SU-DHL-6 (cell line): Measurements from ENCODE around the gene SLC35A2.

ENCODE experiments used
- H2AFZ ChIP-seq: fragments of 200-600 bp; sonication (generic); 2 replicates; pipeline ENCODE4 v1.6.1; 2014; ENCODE audit warnings: low read depth, mild to moderate bottlenecking, moderate library complexity, mixed read lengths, antibody characterized with exemption, low read length; ENCODE audit not compliant: severe bottlenecking
- H3F3A ChIP-seq: fragments of 200-600 bp; shearing (Covaris generic); 2 replicates; pipeline ENCODE4 v1.6.0; 2016; ENCODE audit warnings: antibody characterized with exemption, mild to moderate bottlenecking; ENCODE audit not compliant: insufficient read depth
- H3K27ac ChIP-seq: fragments of 200-600 bp; sonication (generic); 2 replicates; pipeline ENCODE4 v1.5.1; 2016; ENCODE audit warnings: low read depth, mild to moderate bottlenecking, low read length, moderate library complexity, mixed read lengths
- H3K27me3 ChIP-seq: fragments of 200-600 bp; sonication (generic), shearing (Covaris generic); 2 replicates; pipeline ENCODE4 v1.6.0; 2014; ENCODE audit warnings: mild to moderate bottlenecking, low read length
- H3K36me3 ChIP-seq: fragments of 200-600 bp; sonication (generic); 2 replicates; pipeline ENCODE4 v1.6.1; 2014; ENCODE audit warnings: mild to moderate bottlenecking, low read length, mixed read lengths
- H3K4me2 ChIP-seq: fragments of 300-600, 200-600 bp; shearing (Covaris generic), sonication (generic); 2 replicates; pipeline ENCODE4 v1.6.0; 2014; ENCODE audit warnings: low read length, low read depth, mild to moderate bottlenecking; ENCODE audit not compliant: poor library complexity, severe bottlenecking
- H3K4me3 ChIP-seq: fragments of 200-600 bp; sonication (generic); 2 replicates; pipeline ENCODE4 v1.5.1; 2014; ENCODE audit warnings: antibody characterized with exemption, low read length, mild to moderate bottlenecking, mixed read lengths; ENCODE audit not compliant: insufficient read depth, poor library complexity, severe bottlenecking
- H3K79me2 ChIP-seq: fragments of 200-600 bp; sonication (generic); 2 replicates; pipeline ENCODE4 v1.6.1; 2014; ENCODE audit warnings: mild to moderate bottlenecking, low read length, moderate library complexity; ENCODE audit not compliant: insufficient read depth
- H3K9ac ChIP-seq: fragments of 200-600 bp; sonication (generic); 2 replicates; pipeline ENCODE4 v1.7.0; 2014; ENCODE audit warnings: mild to moderate bottlenecking, low read length
- H3K9me2 ChIP-seq: fragments of 200-600 bp; sonication (generic); replicated peaks from 2 replicates; pipeline ENCODE4 v1.6.1; 2014; ENCODE audit warnings: low read length; ENCODE audit not compliant: insufficient read depth
- H3K9me3 ChIP-seq: fragments of 200-600 bp; sonication (generic); 2 replicates; pipeline ENCODE4 v1.6.1; 2014; ENCODE audit warnings: low read length, mixed read lengths; ENCODE audit not compliant: insufficient read depth
- H4K20me1 ChIP-seq: fragments of 200-600 bp; sonication (generic); 2 replicates; pipeline ENCODE4 v1.6.1; 2014; ENCODE audit warnings: low read depth, mild to moderate bottlenecking, antibody characterized with exemption, low read length, moderate library complexity, mixed read lengths
- CTCF ChIP-seq: fragments of 200-600 bp; sonication (generic); IDR thresholded peaks from one replicate; pipeline ENCODE4 v1.5.1; 2017; ENCODE audit warnings: antibody characterized with exemption, mild to moderate bottlenecking, low read length, moderate library complexity; ENCODE audit not compliant: insufficient read depth, poor library complexity, severe bottlenecking
- EZH2phosphoT487 ChIP-seq: fragments of 200-600 bp; sonication (generic), shearing (Covaris generic); conservative IDR thresholded peaks from 2 replicates; pipeline ENCODE4 v1.6.1; 2018; ENCODE audit warnings: mild to moderate bottlenecking, antibody characterized with exemption, low read length, moderate library complexity, mixed read lengths

The SLC35A2 gene

GRCh38 chrX:48904626-48905025 is 6.8 kb downstream of the SLC35A2 start:
- Histone ChIP-seq H4K20me1 (no peaks in the 10 kb centered on the region), H3K36me3 (no peaks in the 10 kb centered on the region), H3K79me2 (0 out of 2 replicates have a peak, but pooled peaks cover 1% of the 10 kb centered on the region), H3F3A (no peaks in the 10 kb centered on the region; the same call in 1 of the 2 replicates), H3K9ac (no peak overlapping the region), H3K27ac (no peak overlapping the region), H3K9me3 (no peaks in the 10 kb centered on the region), H3K9me2 (no peaks in the 10 kb centered on the region), H2AFZ (no peak overlapping the region), H3K27me3 (no peaks in the 10 kb centered on the region), H3K4me2 (no peak overlapping the region), H3K4me3 (no peak overlapping the region)
- TF ChIP-seq CTCF (no peak), EZH2phosphoT487 (no peak)

GRCh38 chrX:48904180-48904579 is 7.3 kb downstream of the SLC35A2 start:
- H3K27me3 ChIP-seq = no peaks in the 10 kb centered on the region
- H2AFZ ChIP-seq = no peak overlapping the region
- H3K9ac ChIP-seq = no peak overlapping the region
- H3K9me2 ChIP-seq = no peaks in the 10 kb centered on the region
- H3K4me2 ChIP-seq = no peak overlapping the region
- no peaks in the 10 kb centered on the region for H3K36me3 ChIP-seq
- peaks cover 4% of the 10 kb centered on the region for H3K79me2 ChIP-seq
- no peak overlapping the region for H3K27ac ChIP-seq
- H3K9me3 ChIP-seq = no peaks in the 10 kb centered on the region
- H3F3A ChIP-seq = no peaks in the 10 kb centered on the region; the same call in 1 of the 2 replicates
- TF ChIP-seq EZH2phosphoT487 (no peak), CTCF (no peak)
- H4K20me1 ChIP-seq = no peaks in the 10 kb centered on the region
- H3K4me3 ChIP-seq = no peak overlapping the region

GRCh38 chrX:48903290-48903689 is 8.2 kb downstream of the SLC35A2 start:
- Histone ChIP-seq H3K9me3 (no peaks in the 10 kb centered on the region), H3K27me3 (no peaks in the 10 kb centered on the region), H3K36me3 (no peaks in the 10 kb centered on the region), H3K4me3 (no peak overlapping the region), H3K79me2 (peaks cover 10% of the 10 kb centered on the region), H2AFZ (no peak overlapping the region), H4K20me1 (no peaks in the 10 kb centered on the region), H3F3A (peaks cover 2% of the 10 kb centered on the region), H3K9ac (no peak overlapping the region), H3K4me2 (no peak overlapping the region), H3K27ac (no peak overlapping the region), H3K9me2 (no peaks in the 10 kb centered on the region)
- TF ChIP-seq EZH2phosphoT487 (no peak), CTCF (no peak)
